GM18519 (cell line): ENCODE data around the gene EIF3J.
A peak's percentile ranks its signal among the peaks of the same experiment; 100 is the strongest.
"Not testable (repeated sequence)": the region's sequence is repeated elsewhere in the genome, so short reads cannot be mapped to it uniquely, and the experiment has no call there.

Source experiments
- ATAC-seq: cut with Tn5 transposase; IDR thresholded peaks from one replicate; pipeline ENCODE4 v1.9.1; 2021; ENCODE audit warnings: mild to moderate bottlenecking, moderate library complexity; ENCODE audit not compliant: unreplicated experiment, low FRiP score

The EIF3J gene, protein sequence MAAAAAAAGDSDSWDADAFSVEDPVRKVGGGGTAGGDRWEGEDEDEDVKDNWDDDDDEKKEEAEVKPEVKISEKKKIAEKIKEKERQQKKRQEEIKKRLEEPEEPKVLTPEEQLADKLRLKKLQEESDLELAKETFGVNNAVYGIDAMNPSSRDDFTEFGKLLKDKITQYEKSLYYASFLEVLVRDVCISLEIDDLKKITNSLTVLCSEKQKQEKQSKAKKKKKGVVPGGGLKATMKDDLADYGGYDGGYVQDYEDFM

DNA sequence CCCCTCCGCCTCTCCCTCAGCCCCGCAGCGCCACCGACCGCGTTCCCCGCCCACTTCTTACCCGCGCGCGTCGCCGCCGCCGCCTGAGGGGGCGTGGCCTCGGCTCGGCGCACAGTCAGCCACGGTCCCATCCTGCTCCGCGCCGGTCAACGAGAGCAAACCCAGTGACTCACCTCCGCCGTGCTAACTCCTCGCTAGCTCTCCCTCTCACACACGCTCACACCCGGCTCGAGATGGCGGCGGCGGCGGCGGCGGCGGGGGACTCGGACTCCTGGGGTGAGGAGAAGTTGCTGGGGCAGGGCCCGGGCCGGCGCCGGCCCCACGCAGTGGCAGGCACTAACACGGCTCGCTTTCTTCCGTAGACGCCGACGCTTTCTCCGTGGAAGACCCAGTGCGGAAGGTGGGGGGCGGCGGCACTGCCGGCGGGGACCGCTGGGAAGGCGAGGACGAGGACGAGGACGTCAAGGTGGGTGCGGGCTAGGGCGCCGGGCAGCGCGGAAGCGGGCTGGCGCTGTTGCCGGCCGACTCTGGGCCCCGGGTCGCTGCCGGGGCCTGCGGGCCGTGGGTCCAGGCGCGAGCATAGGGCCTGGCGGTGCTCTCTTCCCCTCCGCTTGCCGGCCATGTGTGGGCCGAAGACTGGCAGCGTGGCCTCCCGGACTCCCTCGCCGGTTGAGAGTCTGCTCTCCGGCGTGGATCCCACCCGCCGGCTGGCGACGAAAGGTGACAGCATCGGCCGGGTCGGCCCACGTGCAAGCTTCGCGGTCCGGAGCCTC, at the start of gene EIF3J:
Gene EIF3J, plus strand, starts transcription at position 186 of the 773 bp plus-strand sequence. Its CDS starts 48 bp downstream, at position 234.
- peak; percentile 68 for ATAC-seq

GRCh38 chr15:44489464-44489863, 47.5 kb upstream of the EIF3J start:
- ATAC-seq: no peak

DNA sequence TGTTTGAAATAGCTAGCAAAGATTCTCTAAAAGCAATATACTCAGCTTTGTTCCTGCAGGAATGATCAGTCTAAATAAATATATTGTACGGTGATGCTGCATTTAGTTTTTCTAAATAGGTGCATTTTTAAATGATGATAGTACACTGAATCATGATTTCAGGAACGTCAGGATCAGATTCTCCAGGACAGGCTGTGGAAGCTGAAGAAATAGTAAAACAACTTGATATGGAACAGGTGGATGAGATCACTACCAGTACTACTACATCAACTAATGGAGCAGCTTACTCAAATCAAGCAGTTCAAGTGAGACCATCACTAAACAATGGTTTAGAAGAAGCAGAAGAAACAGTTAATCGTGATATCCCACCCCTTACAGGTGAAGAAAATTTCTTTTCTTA, 46.3 kb upstream of the EIF3J start:
- no peak for ATAC-seq

DNA sequence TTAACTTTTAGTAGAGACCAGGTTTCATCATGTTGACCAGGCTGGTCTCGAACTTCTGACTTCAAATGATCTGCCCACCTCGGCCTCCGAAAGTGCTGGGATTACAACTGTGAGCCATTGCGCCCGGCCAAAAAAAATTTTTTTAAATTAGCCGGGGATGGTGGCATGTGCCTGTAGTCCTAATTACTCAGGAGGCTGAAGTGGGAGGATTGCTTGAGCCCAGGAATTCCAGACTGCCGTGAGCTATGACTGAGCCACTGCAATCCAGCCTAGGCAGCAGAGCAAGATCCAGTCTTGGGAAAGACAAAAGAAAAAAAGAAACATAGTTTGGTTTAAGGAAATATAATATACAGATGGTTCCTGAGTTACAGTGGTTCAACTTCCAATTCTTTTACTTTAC, 44.9 kb upstream of the EIF3J start:
- no peak for ATAC-seq

DNA sequence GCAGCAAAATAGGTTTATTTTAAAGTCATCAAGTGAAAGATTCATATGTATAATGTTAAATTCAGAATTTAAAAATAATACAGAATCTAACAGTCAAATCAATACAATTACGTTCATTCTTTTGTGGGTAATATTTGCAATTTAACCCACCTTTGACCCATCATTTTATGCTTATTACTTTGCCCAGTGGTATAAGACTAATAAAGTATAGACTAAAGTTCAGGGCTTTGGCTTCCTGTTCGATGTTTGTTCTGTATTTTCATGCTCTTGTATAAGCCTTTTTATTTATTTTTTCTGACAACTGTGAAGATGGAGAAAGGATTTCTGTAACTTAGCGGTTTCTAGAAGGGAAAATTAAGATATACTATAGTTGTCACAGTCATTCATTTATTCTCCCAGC, 44.3 kb upstream of the EIF3J start:
- no peak for ATAC-seq

GRCh38 chr15:44495562-44495961, 41.4 kb upstream of the EIF3J start:
- ATAC-seq: no peak

DNA sequence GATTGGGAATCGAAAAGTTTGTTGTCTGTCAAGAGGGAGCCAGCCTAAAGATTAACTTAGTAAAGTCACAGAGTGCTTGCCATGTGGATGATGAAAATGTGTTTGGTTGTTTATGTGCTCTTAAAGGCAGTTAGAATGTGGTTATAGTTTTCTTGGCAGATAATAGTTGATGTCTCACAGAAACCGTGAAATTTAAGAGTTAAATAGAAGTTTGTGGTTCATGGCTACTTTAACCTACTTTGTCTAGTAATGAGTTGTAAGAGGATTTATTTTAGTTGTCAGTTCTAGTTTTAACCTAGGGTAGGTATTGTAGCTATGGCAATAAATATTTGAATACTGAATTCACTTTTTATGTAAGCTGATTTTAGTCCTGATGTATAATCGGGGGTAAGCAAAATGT, 36.4 kb upstream of the EIF3J start:
- ATAC-seq: no peak

DNA sequence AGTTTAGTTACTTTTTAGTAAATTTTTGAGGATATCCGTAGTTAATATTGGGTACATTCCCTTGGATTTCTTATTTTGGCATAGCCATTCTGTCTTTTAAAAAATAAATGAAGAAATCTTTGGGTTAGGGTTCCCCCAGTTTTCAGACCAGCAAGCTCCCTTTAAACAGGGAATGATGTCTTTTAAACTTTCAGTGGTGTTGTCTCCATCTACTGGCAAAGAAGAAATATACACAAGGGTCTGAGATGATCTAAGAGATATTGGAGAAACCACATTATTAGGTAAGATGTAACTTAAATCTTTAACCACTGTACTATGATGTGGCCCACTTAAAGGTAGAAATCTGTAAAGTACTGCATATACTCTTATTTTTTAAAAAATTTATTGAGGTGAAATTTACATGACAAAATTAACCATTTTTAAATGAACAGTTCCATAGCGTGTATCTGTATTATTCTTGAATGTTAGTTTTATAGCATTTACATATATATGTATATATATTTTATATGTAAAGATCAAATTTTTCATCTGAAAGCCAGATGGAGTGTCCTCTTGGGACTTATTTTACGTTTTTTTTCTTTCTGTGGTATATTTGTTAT, 35.1 kb upstream of the EIF3J start:
- no peak for ATAC-seq

GRCh38 chr15:44516436-44516835, 20.5 kb upstream of the EIF3J start:
- ATAC-seq: no peak

- ATAC-seq: no peak
Measured at GRCh38 chr15:44519537-44519936, 17.4 kb upstream of the EIF3J start.

GRCh38 chr15:44525018-44525417, 11.9 kb upstream of the EIF3J start:
- ATAC-seq: no peak

DNA sequence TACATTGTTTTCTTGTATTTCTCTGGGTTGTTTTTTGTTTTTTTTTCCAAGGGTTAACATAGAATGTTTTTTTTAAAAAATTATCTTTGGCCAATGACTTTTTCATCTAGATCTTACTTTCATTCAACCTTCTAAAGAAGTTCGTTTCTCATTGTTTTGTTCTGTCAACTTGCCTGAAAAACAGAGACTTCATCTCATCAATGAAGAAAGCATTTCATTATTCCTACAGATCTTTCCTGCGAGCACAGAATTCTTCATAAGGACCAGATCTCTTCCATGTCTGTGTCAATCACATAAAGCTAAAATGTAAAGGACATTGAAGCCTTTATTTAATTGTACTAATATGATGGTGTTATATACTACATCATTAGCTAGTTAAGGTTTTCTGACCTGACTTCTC, 9.7 kb upstream of the EIF3J start:
- ATAC-seq: no peak

- no peak for ATAC-seq
Measured at GRCh38 chr15:44529864-44530604, 6.9 kb upstream of the EIF3J start.

DNA sequence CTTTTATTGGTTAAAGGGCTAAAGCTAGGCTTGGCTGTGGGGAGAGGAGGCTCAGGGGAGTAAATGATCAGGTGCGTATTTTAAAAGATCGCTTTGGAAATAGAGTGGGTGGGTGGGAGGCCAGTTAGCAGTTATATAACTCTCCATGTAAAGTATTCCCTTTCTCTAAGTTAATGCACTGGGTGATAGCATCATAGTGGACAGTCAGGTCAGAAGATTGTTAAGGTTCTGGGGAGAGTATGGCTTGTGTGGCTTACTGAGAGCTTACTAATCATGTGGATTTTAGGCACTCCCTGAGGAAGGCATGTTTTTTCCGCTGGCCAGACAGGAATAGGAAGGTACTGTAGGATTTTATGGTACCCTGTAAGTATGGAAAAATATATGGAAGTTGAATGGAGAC, 6.3 kb upstream of the EIF3J start:
- no peak for ATAC-seq

DNA sequence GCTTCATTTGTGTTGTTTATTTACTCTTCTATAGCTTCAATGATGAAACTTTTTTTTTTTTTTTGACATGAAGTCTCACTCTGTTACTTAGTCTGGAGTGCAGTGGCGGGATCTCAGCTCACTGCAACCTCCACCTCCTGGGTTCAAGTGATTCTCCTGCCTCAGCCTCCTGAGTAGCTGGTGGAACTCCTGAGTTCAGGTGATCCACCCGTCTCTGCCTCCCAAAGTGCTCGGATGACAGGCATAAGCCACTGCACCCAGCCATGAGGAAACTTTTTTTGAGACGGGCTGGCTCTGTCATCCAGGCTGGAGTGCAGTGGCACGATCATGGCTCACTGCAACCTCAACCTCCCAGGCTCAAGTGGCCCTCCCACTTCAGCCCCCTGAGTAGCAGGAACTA, 4.7 kb upstream of the EIF3J start:
- ATAC-seq: not testable (repeated sequence)

GRCh38 chr15:44532689-44533088, 4.3 kb upstream of the EIF3J start:
- no peak for ATAC-seq

- no peak for ATAC-seq
Measured at GRCh38 chr15:44535092-44535491, 1.9 kb upstream of the EIF3J start.

DNA sequence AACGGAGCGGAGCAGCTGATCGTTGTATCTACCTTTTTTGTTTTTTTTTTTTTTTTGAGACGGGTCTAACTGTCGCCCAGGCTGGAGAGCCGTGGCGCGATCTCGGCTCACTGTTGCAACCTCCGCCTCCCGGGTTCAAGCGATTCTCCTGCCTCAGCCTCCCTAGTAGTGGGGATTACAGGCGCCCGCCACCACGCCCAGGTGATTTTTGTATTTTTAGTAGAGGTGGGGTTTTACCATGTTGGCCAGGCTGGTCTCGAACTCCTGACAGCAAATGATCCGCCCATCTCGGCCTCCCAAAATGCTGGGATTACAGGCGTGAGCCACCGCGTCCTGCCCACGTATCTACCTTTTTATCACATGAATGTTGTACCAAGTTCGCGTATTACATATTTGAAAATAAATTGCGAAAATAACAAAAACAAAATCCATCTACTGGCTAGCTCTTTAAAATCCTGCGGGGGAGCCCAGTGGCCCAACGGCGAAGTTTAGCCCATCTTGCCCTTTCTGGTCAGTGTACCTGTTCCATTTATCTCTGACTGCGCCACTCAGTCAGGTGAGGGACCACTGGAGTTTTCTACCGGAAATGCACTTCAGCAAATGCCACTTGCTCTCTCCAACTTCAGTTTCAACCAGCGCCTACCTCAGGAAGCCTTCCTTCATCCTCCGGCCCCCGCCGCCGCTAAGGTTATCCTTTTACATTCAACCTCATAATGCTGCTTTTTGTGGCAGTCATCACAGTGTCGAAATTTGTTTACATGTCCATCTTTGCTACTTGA, 1.2 kb upstream of the EIF3J start:
- ATAC-seq: no peak

- peak; percentile 41 for ATAC-seq
Measured at GRCh38 chr15:44536302-44536961, 515 bp upstream of the EIF3J start.

- no peak for ATAC-seq
Measured at GRCh38 chr15:44537735-44538240, 841 bp downstream of the EIF3J start.
